GM12865 (cell line): Measurements from ENCODE around the gene CRIM1.

ENCODE experiments used
- DNase-seq: peaks from one replicate; pipeline ENCODE4 v3.0.0; 2010; ENCODE audit warnings: low read depth
- H3K4me3 ChIP-seq: 2 replicates; pipeline ENCODE4 v1.5.1; 2011; ENCODE audit warnings: mild to moderate bottlenecking, low read depth, low read length, control low read depth
- TF ChIP-seq, protein P1 (sequence below): IDR thresholded peaks from 2 replicates; pipeline ENCODE4 v1.5.1; 2011; ENCODE audit warnings: low read length, control low read depth, low read depth, inconsistent platforms; ENCODE audit not compliant: insufficient read depth; ENCODE audit errors: missing control alignments

CRIM1 gene

DNA sequence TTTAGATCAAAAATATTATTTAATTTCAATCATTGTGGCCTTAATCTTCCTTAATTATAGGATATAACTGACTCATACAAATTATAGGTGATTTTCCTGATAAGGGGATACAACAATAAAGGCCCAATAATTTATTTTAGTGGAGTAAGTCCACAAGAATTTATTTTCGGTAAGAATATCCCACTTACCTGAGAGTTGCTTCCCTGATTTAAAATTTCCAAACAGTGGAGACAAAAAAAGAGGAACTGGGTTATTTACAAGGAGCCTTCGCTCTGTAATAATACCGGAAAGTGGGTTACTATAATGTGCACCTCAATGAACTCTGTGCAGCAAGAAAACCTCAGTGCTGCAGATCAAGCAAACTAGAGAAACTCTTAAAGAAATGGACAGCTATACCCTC lies 200.2 kb downstream of the CRIM1 start:
- TF ChIP-seq, protein P1, sequence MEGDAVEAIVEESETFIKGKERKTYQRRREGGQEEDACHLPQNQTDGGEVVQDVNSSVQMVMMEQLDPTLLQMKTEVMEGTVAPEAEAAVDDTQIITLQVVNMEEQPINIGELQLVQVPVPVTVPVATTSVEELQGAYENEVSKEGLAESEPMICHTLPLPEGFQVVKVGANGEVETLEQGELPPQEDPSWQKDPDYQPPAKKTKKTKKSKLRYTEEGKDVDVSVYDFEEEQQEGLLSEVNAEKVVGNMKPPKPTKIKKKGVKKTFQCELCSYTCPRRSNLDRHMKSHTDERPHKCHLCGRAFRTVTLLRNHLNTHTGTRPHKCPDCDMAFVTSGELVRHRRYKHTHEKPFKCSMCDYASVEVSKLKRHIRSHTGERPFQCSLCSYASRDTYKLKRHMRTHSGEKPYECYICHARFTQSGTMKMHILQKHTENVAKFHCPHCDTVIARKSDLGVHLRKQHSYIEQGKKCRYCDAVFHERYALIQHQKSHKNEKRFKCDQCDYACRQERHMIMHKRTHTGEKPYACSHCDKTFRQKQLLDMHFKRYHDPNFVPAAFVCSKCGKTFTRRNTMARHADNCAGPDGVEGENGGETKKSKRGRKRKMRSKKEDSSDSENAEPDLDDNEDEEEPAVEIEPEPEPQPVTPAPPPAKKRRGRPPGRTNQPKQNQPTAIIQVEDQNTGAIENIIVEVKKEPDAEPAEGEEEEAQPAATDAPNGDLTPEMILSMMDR, result no peak
- no peak overlapping the region for H3K4me3 ChIP-seq
- DNase-seq, result no peak

DNA sequence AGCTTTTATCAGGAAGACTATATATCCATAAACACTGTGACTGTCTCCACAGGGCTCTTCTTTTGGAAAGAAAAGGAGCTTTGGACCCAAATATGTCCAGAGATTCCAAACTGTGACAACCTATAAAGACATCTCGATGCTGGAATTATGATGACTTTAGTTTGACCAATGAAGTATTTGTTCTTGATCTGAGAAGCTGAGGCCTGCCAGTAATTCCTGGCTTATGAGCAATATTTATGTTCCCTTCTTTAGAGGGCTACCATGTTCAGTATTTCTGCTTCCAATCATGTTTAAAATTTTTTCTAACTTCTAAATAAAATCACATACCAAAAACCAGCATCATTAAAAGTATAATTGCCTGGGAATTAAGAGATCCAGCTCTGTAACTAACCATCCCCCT lies 201.3 kb downstream of the CRIM1 start:
- TF ChIP-seq, protein P1, result no peak
- no peak overlapping the region for H3K4me3 ChIP-seq
- no peak for DNase-seq

DNA sequence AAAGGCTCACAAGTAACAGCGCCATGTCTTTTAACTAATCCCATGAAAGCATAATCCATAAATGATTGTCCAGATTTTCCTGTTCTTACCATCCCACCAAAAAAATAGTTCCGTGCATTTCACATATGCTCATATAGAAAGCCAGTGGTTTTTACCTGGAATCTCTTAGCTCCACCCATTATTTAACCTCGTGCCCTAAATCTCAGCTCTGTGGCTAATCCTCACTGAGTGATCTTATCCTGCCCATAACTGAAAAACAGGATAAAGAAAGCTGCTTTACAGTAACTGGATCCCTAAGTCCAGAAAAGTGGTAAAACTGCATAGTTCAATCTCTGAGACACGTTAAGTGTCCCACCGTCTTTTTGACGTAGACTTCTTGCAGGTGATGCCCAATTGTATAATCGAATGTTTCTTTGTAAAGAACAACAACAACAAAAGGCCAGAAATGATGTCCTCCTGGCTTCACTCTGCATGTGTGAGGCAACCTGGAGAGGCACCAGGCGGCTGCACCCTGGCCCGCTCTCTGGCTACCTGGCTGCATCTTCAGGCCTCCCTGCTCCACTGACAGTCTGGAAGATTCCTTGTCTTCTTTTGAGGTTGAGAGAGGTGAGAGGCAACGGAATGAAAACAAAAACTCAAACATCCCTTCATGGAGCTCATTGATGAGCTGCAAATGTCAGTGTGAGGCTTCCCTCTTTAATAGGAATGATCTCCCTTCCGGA lies 203.8 kb downstream of the CRIM1 start:
- H3K4me3 ChIP-seq, result no peak overlapping the region
- TF ChIP-seq, protein P1, result no peak
- DNase-seq, result no peak

DNA sequence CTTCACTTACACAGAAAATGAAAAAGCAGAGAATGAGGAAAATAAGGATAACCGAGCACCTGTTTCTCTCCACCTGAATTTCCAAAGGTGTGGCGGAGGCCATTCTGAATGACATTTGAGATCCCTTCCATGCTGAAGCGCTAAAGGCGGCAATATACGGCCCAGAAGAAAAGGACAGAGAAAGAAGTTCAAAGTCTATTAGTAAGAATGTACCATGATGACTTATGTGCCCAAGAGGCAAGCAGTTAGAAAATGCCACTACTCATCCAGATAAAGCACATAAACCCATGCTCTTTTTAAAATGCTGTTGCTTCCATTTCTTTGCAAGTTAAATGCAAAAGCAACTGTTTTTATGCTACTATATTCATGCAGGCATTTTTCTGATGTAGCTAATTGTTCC lies 205.1 kb downstream of the CRIM1 start:
- no peak overlapping the region for H3K4me3 ChIP-seq
- no peak for DNase-seq
- TF ChIP-seq, protein P1, result no peak

DNA sequence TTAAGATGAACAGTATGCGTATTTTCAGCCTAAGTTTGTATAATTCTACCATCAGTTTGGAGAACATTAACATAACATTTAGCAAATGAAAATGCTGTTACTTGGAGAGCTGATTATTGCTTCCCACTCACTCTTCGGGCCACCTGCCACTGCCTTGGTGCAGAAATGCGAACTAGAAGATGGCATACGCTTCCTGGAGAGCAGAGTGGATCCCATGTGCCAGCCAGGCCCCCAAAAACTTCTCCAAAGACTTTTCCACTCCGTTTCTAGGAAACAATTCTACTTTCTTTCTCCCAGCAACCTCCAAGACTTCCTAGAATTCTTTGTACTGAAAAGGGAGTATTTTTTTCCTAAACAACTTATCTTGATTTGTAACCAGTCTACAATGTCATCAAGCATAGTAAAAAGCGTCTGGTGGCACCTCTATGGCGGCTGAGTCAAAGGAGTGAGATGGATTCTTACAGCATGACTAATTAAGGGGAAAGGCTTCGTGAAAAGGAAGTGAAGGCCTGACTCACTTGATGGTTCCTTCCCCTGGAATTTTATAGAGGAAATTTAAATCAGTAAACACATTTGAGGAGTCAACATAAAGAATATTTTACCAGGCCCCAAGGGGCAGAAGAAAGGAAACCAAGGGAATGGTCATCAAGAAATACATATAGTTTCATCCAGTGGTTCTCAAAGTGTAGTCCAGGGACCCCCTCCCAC lies 205.8 kb downstream of the CRIM1 start:
- DNase-seq, result no peak
- no peak overlapping the region for H3K4me3 ChIP-seq
- TF ChIP-seq, protein P1, result no peak

DNA sequence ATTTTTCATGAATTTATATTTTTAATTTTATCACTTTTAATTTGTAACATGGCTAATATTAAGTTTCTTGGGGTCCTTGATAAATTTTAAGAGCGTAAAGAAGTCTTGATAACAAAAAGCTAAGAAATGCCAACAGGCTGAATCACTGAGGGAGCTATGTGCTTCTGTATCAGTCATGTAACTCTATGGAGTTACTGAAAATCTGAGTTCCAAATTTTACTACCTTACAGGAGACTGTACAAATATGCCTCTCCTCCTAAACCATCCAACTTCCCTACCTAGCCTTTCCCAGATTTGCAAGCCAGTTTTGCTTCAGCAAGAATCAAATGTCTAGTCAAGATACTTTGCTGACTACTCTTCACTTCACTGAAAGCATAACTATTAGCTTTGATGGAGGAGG lies 206.7 kb downstream of the CRIM1 start:
- H3K4me3 ChIP-seq, result no peak overlapping the region
- TF ChIP-seq, protein P1, result no peak
- no peak for DNase-seq

DNA sequence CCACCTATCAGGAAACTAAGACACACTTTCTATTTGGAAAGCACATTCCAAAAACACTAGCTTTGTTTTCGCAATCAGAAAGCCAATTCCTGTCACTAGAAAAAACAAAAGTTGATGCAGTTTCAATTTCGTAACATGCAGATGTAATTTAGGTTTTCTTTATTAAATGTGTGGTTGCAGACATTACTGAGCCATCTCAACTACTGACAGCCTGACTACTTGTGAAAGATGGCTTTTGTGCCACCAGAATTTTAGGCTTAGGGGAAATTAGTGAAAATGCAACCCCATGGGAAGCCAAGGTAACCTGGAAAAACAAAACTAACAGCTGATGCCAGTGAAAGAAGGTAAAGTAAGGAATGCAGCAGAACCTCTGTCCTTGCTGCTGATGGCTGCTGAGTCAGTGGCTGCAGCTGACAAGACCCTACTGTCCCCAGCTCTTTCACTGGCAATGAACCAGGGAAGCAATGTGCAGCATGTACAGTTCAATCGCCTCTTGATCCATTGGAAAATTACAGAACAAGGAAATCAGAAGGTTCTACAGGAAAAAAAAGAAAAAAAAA lies 207.5 kb downstream of the CRIM1 start:
- H3K4me3 ChIP-seq, result no peak overlapping the region
- TF ChIP-seq, protein P1, result no peak
- DNase-seq, result no peak
